HT1080 (cell line): ENCODE data around the gene PANK4. TPM values are rescaled to one million over a fixed set of nuclear protein-coding genes. Genes with fewer than 3 reads are reported as not detected.

Experiments used
- DNase-seq: peaks from one replicate; pipeline ENCODE4 v3.0.0-alpha.2; 2015; ENCODE audit warnings: low read depth
- total RNA-seq: library from RNA; depleted of rRNA; stranded (reverse); fragments of >200 nt; shearing (Covaris generic); gene quantifications from 2 replicates; pipeline ENCODE4 v1.2.3, GENCODE V29; 2014

PANK4 gene
- total RNA-seq, 1 experiment from 2014 or later, result 27.5 TPM

DNA sequence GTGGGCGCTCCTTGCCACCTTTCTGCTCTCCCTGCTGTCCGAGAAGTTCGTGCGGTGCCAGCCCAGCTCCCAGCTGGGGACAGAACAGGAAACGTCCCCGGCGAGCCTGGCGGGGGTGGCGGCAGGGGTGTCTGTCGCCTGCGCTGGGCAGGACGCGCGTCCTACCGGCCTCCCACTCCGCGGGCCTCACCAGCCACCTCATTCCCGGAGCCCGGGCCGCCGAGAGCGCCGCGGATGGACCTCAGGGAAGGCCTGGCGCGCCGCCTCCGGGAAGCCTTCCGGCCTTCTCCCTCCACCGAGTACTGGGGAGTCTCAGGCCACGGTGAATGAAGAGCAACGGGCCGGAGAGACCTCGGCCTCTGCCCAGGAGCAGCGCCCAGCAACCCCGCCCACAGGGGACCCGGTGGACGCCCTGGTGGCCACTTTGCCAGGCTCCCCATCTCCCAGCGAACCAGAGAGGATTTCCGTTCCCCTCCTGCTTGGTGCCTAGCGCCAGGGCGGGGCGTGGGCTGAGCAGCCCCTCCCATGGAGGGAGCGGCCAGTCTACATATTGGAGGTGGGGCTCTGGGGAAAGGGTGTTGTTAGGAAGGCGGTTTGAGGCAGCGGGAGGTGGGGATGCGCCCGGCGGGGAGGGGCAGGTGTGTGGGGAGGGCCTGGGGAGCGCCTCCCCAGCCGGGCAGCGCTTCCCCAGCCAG, 20.3 kb upstream of the PANK4 start:
- DNase-seq, result peak; percentile 93

DNA sequence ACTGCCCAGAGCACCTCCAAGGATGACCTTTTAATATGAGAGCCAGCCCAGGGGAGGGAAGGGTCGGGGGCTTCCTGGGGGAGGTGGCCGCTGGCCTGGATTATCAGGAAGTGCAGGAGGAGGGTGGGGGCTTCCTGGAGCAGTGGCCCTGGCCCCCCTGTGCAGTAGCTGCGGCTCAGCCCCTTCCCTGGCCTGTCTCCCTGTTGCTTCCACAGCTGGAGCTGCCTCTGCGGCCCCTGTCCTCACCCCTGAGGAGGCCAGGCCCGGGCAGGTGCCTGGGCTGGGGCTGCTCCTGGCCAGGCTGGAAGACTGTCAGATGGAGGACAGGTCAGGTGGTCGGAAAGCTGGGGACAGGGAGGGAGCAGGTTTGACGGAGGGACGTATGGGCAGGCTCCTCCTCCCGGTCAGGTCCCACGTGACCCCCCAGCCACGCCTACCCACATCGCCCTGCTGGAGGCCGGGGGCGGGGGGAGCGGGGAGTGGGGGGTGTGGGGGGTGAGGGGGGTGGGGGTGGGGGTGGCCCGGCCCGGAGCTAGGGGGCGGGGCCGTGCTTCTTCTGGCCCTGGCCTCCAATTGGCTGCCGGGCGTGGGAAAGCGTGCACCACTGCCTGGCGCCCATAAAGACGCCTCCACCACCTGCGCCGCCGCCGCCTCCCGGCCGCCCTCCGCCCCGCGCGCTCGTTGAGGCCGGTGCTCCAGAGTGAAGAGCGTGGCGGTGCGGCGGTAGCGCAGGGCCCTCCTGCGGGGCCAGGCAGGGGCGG, 19.5 kb upstream of the PANK4 start:
- DNase-seq, result peak; percentile 74

GRCh38 chr1:2544875-2545640, 18.7 kb upstream of the PANK4 start:
- DNase-seq, result no peak

GRCh38 chr1:2544093-2544874, 17.9 kb upstream of the PANK4 start:
- DNase-seq, result no peak

GRCh38 chr1:2543543-2544092, 17.2 kb upstream of the PANK4 start:
- no peak for DNase-seq

- no peak for DNase-seq
Observed at GRCh38 chr1:2542246-2542915, 16.0 kb upstream of the PANK4 start.

DNA sequence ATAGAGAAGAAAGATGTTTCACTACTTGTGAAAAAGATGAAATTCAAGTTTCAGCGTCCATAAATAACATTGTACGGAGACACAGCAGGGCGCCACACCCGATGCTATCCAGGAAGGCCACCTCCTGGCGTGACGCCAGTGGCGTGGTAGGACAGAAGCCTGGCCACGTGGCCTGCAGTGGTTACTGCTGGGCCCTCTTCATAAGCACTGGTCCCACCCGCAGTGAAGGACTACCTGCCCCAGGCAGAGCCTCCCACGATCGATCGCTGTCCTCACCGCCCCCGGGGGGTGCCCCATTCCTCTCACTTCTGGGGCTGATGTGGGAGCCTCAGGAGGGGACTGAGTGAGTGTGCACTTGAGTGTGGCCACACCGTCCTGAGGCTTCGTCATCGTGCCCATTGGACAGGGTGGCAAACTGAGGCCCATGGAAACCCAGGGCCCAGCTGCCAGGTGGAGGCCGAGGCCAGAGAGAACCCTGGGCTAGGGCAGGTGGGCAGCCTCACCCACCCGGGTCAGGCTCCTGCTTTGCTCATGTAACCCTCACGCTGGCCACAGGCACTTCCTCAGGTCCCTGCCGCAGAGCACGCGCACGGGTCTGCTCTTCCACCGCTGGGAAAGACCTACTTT, 15.3 kb upstream of the PANK4 start:
- no peak for DNase-seq

DNA sequence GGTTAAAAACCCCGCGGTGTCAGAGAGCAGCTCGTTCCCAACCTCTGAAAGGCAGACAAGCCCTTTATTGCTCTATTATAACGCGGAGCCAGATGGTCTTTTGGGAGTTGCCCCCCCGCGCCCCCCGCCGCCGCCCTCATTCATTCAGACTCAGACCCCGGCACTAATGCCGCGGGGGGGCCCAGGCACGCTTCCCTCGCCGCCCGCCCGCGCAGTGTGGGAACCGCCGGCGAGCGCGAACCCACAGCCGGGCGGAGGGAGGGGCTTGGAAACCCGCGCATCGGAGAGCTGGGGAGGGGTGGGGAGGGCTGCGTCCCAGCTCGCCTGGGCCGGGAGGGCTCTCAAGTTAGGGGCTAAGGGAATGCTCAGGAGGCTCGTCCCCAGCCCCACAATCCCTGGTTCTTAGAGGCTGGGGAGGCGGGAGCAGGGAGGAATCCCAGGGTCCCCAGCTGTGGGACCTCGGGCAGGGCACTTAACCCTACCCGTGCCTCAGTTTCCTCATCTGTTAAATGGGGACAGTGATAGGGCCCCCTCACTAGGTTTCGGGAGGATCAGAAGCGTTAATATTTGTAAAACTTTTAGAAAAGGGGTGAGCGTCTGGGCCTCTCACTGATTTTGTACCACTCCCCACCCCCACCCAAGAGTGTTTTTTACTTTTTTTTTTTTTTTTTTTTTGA, 14.6 kb upstream of the PANK4 start:
- DNase-seq, result no peak

DNA sequence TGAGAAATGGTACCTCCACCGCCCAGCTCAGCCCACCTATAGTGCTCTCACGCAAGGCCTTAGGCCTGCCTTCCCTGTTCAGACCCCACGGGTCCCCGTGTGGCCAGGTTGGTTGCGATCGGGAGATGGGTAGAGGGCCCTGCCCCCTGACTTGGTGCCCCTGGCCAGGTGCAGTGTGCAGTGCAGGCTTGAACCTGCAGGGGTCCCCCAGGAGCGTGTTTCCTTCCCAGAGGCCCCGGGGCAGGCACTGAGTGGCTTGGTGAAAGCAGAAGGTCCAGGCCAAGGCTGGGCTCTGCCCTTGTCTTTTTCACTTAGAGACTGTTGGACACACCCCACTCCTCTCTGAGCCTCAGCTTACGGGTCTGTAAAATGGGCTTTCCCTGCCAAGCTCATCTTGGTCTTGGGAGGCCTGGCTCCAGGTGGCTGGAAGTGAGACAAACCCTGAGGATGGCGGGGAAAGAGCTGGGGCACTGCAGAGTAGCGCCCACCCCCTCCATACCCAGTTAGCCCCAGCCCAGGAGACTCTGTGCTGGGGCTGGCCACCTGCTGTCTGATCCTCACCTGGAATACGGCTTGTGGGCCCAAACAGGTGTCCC, 13.0 kb upstream of the PANK4 start:
- no peak for DNase-seq

- no peak for DNase-seq
Observed at GRCh38 chr1:2538872-2539271, 12.5 kb upstream of the PANK4 start.

DNA sequence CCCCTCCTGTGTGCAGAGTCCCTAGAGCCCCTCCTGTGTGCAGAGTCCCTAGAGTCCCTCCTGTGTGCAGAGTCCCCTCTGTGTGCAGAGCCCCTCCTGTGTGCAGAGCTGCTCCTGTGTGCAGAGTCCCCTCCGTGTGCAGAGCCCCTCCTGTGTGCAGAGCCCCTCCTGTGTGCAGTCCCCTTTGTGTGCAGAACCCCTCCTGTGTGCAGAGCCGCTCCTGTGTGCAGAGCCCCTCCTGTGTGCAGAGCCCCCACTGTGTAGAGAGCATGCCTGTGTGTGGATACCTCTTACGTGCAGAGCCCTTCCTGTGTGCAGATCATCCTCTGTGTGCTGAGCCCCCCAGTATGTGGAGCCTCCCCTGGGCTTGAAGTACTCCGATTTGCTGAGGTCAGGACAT, 12.0 kb upstream of the PANK4 start:
- no peak for DNase-seq

DNA sequence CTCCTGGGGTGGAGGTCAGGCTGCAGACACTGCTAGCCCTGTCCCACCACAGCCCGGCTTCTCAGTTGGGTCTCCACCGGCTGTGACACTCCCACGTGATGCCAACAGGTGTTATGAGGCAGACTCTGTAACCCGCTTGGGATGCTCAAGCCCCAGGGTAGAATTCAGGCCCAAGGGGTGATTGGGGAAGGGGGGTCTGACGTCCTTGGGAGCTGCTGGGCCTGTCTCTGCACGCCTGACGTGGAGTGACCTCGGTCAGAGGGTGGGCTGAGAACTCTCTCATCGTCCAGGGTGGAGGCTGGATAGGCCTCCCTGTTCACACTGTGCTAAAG, 11.4 kb upstream of the PANK4 start:
- no peak for DNase-seq

DNA sequence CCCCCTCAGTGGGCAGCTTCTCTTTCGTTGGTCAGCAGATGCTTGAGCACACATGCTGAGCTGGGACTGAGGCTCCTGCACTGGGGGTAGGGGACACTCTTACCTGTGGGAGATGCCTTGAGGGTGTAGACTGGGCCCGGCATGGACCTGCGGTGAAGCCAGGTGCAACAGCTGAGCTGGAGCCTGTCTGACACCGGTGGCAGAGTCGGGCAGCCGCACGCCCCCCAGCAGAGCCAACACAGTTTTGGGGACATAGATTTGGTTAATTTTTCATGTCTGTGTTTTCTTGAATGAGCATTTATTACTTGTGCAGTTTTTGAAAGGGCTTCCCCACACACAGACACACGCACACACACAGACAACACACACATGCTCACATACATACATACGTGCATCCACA, 9.6 kb upstream of the PANK4 start:
- no peak for DNase-seq

- DNase-seq, result no peak
Observed at GRCh38 chr1:2535455-2535854, 9.1 kb upstream of the PANK4 start.

DNA sequence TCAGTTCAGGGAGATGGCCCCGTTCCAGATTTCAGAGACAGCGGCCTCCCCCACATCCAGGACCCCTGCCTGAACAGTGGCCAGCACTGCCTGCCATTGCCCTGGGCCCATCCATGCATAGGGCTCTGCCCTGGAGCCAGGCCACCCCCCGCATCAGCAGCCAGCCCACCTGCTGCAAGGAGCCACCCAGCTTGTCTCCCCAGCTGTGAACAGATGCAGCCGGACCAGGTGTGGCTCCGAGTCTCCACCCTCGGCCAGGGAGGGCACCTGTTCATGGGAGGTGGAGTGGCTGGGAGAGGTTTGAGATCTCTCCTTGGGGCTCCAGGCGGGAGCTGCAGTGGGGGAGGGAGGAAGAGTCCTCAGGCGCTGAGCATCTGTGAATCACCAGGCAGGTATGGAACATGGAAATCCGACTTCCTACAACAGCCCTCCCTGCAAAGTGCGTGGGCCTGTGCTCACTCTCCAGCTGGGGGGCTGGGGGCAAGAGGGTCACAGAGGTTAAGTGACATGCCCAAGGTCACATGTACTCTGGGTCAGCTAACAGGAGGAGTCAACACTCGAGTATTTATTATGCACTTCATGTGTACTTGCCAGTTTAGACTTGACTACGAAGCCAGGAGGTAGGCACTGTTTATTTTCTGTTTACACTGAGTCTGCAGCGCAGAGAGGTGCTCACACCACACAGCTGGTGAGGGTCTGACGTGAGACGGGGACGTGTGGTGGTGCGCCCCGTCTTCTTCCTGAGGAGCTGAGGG, 8.5 kb upstream of the PANK4 start:
- peak; percentile 64 for DNase-seq

DNA sequence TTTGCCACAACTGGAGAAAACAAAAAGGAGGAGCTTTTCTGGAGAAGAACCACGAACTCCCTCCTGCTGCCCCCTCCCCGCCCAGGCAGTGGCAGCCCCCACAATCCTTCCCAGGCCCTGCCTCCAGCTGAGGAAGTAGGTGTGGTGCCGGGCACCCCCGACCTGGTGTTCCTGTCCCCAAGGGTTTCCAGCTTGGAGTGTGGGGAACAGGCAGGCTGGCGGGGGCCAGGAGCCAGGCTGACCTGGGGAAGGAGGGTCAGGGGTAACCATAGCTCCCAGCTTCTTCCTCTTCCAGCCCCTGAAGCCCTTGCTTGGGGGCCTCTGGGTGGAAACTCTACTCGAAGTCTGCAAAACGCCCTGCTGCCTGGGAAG, 7.9 kb upstream of the PANK4 start:
- DNase-seq, result no peak

GRCh38 chr1:2533365-2533764, 7.0 kb upstream of the PANK4 start:
- no peak for DNase-seq

- DNase-seq, result no peak
Observed at GRCh38 chr1:2532485-2533160, 6.2 kb upstream of the PANK4 start.
